Measurements from ENCODE around the gene RCAN3.

DNA sequence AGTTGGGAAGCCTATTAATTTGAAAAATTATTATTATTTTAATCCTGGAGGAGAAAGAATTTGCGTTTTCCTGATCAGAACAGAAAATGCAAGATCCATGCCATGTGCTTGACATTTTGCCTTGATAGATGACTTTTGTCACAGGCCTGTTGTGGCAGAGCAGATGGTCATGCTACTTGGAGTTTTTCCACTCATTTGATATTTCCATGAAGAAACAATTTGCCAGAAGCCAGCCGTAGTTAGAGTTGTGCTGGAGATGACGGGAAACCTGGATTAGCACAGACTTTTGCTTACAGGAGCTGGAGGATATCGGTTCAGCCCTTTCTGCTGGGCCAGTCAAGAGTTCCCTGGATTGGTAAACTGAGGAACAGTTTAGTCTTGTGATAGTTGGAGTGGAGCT is 3.2 kb downstream of the RCAN3 start:
- TF ChIP-seq GATA3 (IDR thresholded peaks at IDR 0.05; ENCODE audit: low read depth, low read length) (no peak), GATA2 (IDR thresholded peaks at IDR 0.05; ENCODE audit: low read depth, low read length) (no peak)
